Esophagus muscularis mucosa (tissue), 3 donors: ENCODE data around the gene FN1.

ENCODE experiments used
- EP300 ChIP-seq: sonication (generic); formaldehyde crosslinking; IDR thresholded peaks from one replicate; pipeline ENCODE4 v1.6.1; 2017; ENCODE audit warnings: antibody characterized with exemption
- TF ChIP-seq, protein P1 (sequence below), 3 experiments: fragments of 200-600 bp in 2 of 3; fragments of 450-650 bp in 1 of 3; sonication (generic) in 2 of 3; IDR thresholded peaks; one replicate each; pipeline ENCODE4 v1.5.1; 2017 to 2019; ENCODE audit warnings: antibody characterized with exemption in 3 of 3, mild to moderate bottlenecking in 2 of 3, moderate library complexity in 1 of 3

DNA sequence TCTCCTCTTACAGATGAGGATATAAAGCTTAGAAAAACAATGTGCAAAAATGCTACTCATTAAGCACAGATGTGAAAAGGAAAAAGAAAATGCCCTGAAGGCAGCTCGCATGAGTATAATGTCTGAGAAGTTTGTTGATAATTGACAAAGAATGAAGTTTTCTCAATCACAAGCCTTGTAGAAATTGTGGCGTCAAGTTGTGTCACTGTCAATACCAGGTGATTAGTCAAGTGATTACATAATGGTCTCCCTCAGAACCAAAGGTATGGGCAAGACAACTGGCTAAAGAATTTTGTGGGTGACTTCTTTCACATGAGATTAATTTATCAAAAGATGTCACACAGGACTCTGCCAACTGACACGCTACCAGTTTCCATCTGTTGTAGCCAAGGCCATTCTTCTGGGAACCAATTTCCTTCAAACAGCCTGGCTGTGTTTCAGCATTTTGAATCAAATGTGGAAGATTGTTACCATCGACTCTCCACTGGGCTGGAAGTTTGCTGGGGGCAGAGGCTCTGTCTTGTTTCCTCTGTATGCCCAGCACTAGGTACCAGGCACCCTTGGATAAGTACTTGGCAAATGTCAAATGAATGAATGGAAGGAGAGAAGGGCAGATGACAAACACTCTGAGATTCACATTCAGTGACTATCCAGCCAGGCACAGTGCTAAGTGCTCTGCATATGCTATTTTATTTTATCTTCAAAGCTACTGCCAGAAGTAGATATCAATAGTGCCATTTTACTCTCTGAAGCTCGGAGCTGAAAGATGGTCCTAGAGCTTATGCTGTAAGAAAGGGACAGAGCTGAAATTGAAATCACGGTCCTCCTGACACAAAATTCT lies 5.9 kb upstream of the FN1 start:
- TF ChIP-seq, protein P1, sequence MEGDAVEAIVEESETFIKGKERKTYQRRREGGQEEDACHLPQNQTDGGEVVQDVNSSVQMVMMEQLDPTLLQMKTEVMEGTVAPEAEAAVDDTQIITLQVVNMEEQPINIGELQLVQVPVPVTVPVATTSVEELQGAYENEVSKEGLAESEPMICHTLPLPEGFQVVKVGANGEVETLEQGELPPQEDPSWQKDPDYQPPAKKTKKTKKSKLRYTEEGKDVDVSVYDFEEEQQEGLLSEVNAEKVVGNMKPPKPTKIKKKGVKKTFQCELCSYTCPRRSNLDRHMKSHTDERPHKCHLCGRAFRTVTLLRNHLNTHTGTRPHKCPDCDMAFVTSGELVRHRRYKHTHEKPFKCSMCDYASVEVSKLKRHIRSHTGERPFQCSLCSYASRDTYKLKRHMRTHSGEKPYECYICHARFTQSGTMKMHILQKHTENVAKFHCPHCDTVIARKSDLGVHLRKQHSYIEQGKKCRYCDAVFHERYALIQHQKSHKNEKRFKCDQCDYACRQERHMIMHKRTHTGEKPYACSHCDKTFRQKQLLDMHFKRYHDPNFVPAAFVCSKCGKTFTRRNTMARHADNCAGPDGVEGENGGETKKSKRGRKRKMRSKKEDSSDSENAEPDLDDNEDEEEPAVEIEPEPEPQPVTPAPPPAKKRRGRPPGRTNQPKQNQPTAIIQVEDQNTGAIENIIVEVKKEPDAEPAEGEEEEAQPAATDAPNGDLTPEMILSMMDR (IDR thresholded peaks at IDR 0.05): no peak
- no peak for TF ChIP-seq EP300
